Measurements from ENCODE around the gene SEC14L2. TPM values are rescaled to one million over a fixed set of nuclear protein-coding genes. Genes with fewer than 3 reads are reported as not detected.

SEC14L2 gene
- total RNA-seq, 1 donor from 2014 or later: 14.5 TPM

DNA sequence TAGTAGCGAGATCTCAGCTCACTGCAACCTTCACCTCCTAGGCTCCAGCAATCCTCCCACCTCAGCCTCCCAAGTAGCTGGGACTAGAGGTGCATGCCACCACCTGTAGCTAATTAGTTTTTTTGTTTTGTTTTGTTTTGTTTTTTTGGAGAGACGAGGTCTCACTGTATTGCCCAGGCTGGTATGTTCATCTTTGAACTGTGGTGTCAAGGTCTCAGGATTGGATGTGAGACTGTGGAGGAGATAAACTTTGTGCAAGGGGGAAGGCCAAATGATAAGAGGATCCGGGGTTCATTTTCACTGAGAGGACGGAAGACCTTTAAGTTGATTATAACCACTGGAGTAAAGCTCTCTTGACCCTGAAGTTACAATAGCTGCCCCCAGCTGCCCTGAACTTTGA lies 8.9 kb downstream of the SEC14L2 start:
- H3K4me1 Mint-ChIP-seq (ENCODE audit: low read depth, unreplicated experiment): peaks cover 21% of the 10 kb centered on the region
- H3K9me3 ChIP-seq (ENCODE audit: insufficient read depth, low read depth, low read length): no peaks in the 10 kb centered on the region
- DNase-seq (ENCODE audit: low read depth) (no peak), FAIRE-seq (no peak)
- H3K27me3 Mint-ChIP-seq (ENCODE audit: low read depth, unreplicated experiment): no peaks in the 10 kb centered on the region
- no peak overlapping the region for H3K27ac Mint-ChIP-seq (ENCODE audit: unreplicated experiment)
- H3K27ac ChIP-seq (ENCODE audit: low read depth, low read length): no peak overlapping the region
- H3K36me3 ChIP-seq (ENCODE audit: insufficient read depth, low read length): peaks cover 44% of the 10 kb centered on the region
- H3K4me3 Mint-ChIP-seq (ENCODE audit: unreplicated experiment): no peak overlapping the region
- peaks cover 13% of the 10 kb centered on the region for H3K36me3 Mint-ChIP-seq (ENCODE audit: low read depth, unreplicated experiment)
- H3K27me3 ChIP-seq (ENCODE audit: insufficient read depth, low read length): no peaks in the 10 kb centered on the region
- peaks cover 45% of the 10 kb centered on the region for H3K79me2 ChIP-seq (ENCODE audit: insufficient read depth, low read length)
- H3K9me3 Mint-ChIP-seq (ENCODE audit: unreplicated experiment): no peaks in the 10 kb centered on the region
- H3K9ac ChIP-seq (ENCODE audit: low read length): no peak overlapping the region
- H3K4me1 ChIP-seq (ENCODE audit: insufficient read depth, low read length): peaks cover 13% of the 10 kb centered on the region
- no peak overlapping the region for H3K4me3 ChIP-seq (ENCODE audit: insufficient read depth, low read depth, low read length)
- H2AFZ ChIP-seq (ENCODE audit: low read depth, low read length): no peak overlapping the region
- TF ChIP-seq, protein P1, sequence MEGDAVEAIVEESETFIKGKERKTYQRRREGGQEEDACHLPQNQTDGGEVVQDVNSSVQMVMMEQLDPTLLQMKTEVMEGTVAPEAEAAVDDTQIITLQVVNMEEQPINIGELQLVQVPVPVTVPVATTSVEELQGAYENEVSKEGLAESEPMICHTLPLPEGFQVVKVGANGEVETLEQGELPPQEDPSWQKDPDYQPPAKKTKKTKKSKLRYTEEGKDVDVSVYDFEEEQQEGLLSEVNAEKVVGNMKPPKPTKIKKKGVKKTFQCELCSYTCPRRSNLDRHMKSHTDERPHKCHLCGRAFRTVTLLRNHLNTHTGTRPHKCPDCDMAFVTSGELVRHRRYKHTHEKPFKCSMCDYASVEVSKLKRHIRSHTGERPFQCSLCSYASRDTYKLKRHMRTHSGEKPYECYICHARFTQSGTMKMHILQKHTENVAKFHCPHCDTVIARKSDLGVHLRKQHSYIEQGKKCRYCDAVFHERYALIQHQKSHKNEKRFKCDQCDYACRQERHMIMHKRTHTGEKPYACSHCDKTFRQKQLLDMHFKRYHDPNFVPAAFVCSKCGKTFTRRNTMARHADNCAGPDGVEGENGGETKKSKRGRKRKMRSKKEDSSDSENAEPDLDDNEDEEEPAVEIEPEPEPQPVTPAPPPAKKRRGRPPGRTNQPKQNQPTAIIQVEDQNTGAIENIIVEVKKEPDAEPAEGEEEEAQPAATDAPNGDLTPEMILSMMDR (IDR thresholded peaks at IDR 0.05; ENCODE audit: insufficient read depth, low read depth, low read length): no peak
- no peak overlapping the region for H3K4me2 ChIP-seq (ENCODE audit: low read length)
- H4K20me1 ChIP-seq (ENCODE audit: insufficient read depth, low read length): peaks cover 44% of the 10 kb centered on the region

GRCh38 chr22:30406400-30406799 lies 9.6 kb downstream of the SEC14L2 start:
- Histone ChIP-seq H3K9me3 (ENCODE audit: insufficient read depth, low read depth, low read length) (no peaks in the 10 kb centered on the region), H3K4me1 (ENCODE audit: insufficient read depth, low read length) (peaks cover 13% of the 10 kb centered on the region), H3K36me3 (ENCODE audit: insufficient read depth, low read length) (peaks cover 48% of the 10 kb centered on the region), H3K27ac (ENCODE audit: low read depth, low read length) (no peak overlapping the region), H3K4me2 (ENCODE audit: low read length) (no peak overlapping the region), H3K4me3 (ENCODE audit: insufficient read depth, low read depth, low read length) (no peak overlapping the region), H3K9ac (ENCODE audit: low read length) (no peak overlapping the region), H3K79me2 (ENCODE audit: insufficient read depth, low read length) (peaks cover 45% of the 10 kb centered on the region), H2AFZ (ENCODE audit: low read depth, low read length) (no peak overlapping the region), H3K27me3 (ENCODE audit: insufficient read depth, low read length) (no peaks in the 10 kb centered on the region), H4K20me1 (ENCODE audit: insufficient read depth, low read length) (peaks cover 44% of the 10 kb centered on the region)
- Mint-ChIP-seq H3K27ac (ENCODE audit: unreplicated experiment) (no peak overlapping the region), H3K9me3 (ENCODE audit: unreplicated experiment) (no peaks in the 10 kb centered on the region), H3K4me1 (ENCODE audit: low read depth, unreplicated experiment) (peaks cover 21% of the 10 kb centered on the region), H3K27me3 (ENCODE audit: low read depth, unreplicated experiment) (no peaks in the 10 kb centered on the region), H3K36me3 (ENCODE audit: low read depth, unreplicated experiment) (peaks cover 16% of the 10 kb centered on the region), H3K4me3 (ENCODE audit: unreplicated experiment) (no peak overlapping the region)
- no peak for DNase-seq (ENCODE audit: low read depth)
- FAIRE-seq: no peak
- TF ChIP-seq, protein P1 (IDR thresholded peaks at IDR 0.05; ENCODE audit: insufficient read depth, low read depth, low read length): no peak
- TF ChIP-seq EZH2 (IDR thresholded peaks at IDR 0.05; ENCODE audit: insufficient read depth, low read length): no peak

DNA sequence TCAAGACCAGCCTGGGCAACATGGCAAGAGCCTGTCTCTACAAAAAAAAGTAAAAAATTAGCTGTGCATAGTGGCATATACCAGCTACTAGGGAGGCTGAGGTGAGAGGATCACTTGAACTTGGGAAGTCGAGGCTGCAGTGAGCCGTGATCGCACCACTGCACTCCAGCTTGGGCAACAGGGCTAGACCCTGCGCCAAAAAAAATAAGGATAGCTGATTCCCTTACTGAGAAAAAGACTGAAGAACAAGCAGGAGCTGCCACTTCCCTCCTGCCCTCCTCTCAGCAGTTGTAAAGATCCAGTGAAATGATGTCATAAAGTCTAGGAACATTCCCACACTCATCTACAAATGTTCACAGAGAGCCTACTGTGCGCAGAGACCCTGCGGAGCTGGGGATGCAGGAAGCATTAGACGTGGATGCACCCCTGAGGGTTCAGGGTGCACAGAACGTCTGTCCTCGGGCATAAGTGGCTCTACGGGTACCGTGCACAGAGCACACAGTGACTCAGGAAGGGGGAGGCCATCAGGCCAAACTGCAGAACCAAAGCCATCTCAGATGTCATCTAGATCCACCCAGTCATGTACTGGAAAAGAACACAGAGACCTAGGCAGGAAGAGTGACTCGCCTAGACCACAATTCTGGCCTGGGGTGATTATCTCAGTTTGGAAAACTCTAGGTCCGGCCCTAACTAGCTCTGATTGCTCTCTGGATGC lies 11.7 kb downstream of the SEC14L2 start:
- no peaks in the 10 kb centered on the region for H3K9me3 Mint-ChIP-seq (ENCODE audit: unreplicated experiment)
- Histone ChIP-seq H3K4me2 (ENCODE audit: low read length) (peak overlapping the region; percentile 27), H3K27me3 (ENCODE audit: insufficient read depth, low read length) (no peaks in the 10 kb centered on the region), H2AFZ (ENCODE audit: low read depth, low read length) (no peak overlapping the region), H3K36me3 (ENCODE audit: insufficient read depth, low read length) (peaks cover 57% of the 10 kb centered on the region), H3K79me2 (ENCODE audit: insufficient read depth, low read length) (peaks cover 30% of the 10 kb centered on the region), H3K4me1 (ENCODE audit: insufficient read depth, low read length) (peaks cover 13% of the 10 kb centered on the region), H3K27ac (ENCODE audit: low read depth, low read length) (peak overlapping the region; percentile 54), H3K4me3 (ENCODE audit: insufficient read depth, low read depth, low read length) (no peak overlapping the region), H4K20me1 (ENCODE audit: insufficient read depth, low read length) (peaks cover 25% of the 10 kb centered on the region), H3K9ac (ENCODE audit: low read length) (peak overlapping the region; percentile 4), H3K9me3 (ENCODE audit: insufficient read depth, low read depth, low read length) (no peaks in the 10 kb centered on the region)
- no peak overlapping the region for H3K4me3 Mint-ChIP-seq (ENCODE audit: unreplicated experiment)
- H3K27me3 Mint-ChIP-seq (ENCODE audit: low read depth, unreplicated experiment): no peaks in the 10 kb centered on the region
- FAIRE-seq: peak; percentile 78
- no peak for TF ChIP-seq EZH2 (IDR thresholded peaks at IDR 0.05; ENCODE audit: insufficient read depth, low read length)
- TF ChIP-seq, protein P1 (IDR thresholded peaks at IDR 0.05; ENCODE audit: insufficient read depth, low read depth, low read length): no peak
- DNase-seq (ENCODE audit: low read depth): peak; percentile 63
- H3K4me1 Mint-ChIP-seq (ENCODE audit: low read depth, unreplicated experiment): peaks cover 14% of the 10 kb centered on the region
- H3K36me3 Mint-ChIP-seq (ENCODE audit: low read depth, unreplicated experiment): peaks cover 23% of the 10 kb centered on the region
- peak overlapping the region; percentile 75 for H3K27ac Mint-ChIP-seq (ENCODE audit: unreplicated experiment)

Measured in astrocyte (in vitro differentiated cells and primary cell).